Activated CD4-positive, alpha-beta T cell treated with anti-CD3 and anti-CD28 coated beads, Interleukin-2, Interleukin-4, amounts not matched to agents 100 ng/mL and 50 ng/mL, durations not matched to agents 16 hours and 8 hours (primary cell): ENCODE results near the gene HMHB1.

Experiments used
- DNase-seq: peaks from one replicate; pipeline ENCODE4 v3.0.0-alpha.2; 2020; ENCODE audit warnings: low spot score

The HMHB1 gene

DNA sequence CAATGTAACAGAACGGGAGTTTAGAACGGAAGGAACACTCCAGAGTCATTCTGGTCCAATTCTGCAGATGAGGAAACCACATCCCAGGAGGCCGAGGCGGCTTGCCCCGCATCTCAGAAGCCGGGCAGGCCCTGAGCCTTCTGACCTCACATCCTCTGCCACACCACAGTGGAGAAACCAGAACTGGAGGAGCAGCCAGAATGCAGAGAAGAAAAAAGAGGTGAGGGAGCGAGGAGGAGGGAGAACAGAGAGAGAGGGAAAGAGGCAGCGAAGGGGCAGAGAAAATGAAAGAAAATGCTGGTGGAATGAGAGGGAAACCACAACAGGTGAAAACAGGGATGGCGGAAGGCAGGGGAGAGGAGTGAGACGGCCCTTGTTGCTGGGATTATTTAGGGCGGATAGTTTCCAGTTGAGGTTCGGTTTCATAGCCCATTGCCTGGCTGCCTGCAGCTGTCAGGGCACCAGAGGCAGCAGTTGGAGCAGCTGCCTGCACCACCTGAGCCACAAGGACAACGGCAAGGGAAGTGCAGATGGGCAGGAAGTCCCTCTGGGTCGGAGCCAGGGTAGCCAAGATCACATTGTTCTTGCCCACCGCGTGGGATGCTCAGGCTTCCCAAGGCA lies at the start of gene HMHB1:
TSS of gene HMHB1 (plus strand) at position 77 of the 621 bp plus-strand sequence.
- peak; percentile 41 for DNase-seq

DNA sequence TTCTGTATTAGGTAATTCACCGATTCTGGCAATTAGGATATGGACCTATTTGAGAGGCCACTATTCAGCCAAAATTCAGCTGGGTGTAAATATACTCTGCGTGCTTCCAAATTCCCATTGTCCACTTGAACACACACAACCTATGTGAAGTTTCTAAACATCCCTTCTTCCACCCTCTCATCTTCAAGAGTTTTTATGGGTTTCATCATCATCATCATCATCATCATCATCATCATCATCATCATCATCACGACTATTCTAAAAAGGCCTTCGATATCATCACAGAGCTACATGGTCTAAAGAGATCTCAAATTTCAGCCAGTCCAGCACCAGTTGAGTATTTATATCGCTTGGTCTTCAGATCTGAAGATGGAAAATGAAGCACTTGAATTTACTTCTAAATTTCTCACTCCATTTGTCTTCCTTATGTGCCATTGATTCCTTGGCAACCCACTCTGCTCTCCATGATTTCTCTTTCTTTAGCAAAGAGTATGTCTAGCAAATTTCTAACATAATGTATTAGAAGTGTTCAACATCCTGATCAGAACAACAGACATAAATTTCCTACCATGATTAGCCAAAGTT lies 49.2 kb upstream of the HMHB1 start:
- no peak for DNase-seq

DNA sequence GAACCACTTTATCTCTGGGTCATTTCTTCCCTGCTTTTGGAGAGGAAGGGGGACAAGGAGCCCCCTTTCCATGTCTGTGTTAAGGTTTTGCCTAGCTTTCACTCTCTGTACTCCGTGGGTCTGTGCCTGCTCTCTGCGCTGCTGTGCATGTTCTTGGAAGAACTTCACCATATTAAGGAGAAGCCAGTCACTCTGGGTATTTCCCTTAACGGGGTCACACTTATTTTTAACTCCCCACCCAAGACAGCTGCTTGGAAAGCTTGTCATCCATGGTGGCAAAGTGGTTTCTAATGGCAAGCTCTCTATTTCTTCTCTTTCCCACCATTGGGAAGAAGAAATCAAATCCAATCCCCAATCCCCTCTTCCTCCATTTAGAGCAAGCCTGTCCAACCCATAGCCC lies 44.8 kb upstream of the HMHB1 start:
- DNase-seq: no peak

DNA sequence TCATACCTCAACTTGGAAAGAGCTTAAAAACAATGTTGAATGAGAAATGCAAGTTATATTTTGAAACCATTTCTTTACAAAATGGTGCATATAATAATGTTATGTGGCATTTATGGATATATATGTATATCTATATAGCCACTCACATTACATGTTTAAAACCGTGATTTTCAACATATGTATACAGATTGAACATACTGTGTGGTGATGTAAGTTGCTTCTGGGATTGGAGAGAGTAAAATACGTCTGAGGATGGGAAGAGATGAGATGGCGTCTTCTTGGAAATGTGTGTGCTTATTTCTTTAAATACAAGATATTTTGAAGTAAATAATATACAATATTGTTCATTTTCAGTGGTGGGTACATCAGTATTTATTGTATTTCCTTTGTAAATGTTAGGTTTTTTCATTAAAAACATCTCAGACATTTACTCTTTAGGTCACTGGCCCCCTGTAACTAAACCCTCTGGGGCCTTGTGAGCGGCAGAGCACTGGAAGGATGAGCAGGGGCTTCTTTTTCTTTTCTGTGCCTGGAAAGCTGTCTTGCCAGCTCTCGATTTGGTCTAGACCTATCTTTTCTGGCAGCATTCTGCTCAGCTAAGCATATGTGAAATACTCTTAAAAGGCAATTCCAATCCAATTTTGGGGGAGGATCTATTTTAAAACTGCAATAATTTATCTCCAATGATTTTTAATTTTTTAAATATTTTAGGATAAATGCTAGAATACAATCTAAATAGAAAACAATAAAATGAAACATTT lies 42.8 kb upstream of the HMHB1 start:
- DNase-seq: no peak

DNA sequence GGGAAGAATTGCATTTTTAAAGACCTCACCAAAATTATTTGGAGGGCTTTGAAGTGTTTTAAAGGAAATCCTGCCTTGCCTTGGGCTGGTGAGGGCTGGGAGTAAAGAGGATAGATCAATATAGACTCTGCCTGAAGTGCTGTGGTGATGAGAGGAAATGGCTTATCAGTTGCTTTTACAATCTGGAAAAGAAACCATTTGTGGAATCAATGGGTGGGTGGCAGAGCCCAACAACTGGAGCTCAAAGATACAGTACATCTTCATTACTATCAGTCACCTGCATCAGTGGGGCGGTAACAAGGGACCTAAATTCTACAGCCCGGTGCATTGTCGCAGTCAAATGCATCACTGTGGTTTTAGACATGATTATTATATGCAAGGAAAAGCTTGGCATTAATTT lies 41.5 kb upstream of the HMHB1 start:
- DNase-seq: no peak

DNA sequence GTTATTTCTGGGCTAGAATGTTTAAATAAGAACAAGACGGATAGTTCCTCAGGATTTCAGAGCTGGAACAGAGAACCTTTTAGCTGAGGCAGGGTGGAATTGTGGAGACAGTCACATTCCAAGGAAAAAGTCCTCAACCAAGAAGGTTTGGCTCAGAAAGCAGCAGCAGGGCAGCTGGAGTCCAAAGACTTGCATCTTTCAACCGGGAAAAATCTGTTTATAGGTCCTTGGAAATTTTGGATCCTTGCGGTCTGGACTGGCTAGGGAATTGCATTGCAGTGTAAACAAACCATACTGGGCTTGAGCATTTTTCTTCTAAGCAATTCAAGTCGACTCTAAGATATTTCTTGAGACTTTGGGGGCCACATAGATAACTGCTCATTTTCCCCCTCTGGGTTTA lies 40.8 kb upstream of the HMHB1 start:
- no peak for DNase-seq

DNA sequence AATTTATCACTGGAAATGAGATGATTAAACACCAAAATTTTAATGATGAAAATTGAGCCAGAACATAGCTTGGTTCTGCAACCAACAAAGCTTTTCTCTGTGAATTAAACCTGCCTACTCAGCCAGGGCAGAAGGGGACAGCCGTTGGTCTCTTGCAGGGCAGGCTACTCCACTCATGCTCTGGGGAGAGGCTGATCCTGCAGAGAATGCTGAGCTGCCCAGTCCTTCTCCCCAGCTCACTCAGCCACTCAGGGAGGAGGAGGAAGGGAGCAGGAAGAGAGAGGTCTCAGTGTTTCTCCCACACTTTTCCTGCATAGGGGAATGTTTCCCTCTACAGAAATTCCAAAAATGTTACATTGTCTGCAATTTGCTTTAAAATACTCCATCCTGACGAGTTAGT lies 40.4 kb upstream of the HMHB1 start:
- DNase-seq: no peak

DNA sequence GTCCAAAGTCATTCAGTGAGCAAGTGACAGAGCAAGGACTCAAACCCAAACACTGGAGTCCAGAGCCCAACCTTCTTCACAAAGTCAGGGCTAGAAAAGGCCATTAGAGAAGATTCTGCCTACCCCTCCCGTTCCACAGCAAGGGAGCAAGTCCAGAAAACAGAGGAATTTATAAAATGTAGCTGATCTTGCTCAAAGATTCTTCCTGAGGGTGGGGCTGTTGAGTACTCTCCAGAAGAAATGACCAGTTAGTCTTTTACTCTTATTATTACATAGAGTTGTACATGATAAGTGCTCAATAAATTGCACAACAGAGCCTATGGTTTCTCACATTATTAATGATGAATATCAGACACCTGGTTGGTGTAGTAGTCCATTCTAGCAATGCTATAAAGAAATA lies 39.3 kb upstream of the HMHB1 start:
- DNase-seq: no peak

DNA sequence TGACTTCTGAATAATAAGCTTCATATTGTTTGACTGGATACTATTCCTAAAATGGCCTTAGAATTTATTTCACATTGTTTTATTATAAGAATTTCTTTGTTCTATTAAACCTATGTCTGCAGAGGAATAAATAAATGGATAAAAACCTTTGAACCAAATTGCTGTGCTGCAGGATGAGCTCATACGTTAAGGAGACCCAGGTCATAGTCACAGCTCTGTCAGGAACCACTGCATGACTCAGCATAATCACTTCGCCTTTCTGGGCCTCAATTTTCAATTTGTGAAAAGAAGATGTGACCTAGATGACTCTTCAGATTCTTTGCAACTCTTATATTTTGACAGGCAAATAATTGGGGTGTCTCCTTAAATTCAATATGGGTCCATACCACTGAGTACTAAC lies 36.7 kb upstream of the HMHB1 start:
- DNase-seq: peak; percentile 56

DNA sequence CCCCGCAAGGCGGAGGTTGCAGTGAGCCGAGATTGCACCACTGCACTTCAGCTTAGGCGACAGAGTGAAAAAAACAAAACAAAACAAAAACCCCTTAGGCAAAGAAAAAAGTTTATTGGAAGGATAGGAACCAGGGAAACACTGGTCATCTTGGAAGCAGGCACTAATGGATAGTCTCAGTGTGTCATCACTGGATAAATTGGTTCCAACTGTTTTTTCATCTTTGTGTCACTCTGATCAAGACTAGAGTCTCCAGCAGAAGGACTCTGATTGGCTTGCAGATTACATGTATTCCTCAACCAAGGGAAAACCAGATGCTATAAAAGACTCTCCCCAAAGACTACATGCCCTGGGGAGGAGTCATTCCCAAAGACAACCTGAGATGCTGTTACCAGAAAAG lies 35.0 kb upstream of the HMHB1 start:
- no peak for DNase-seq

DNA sequence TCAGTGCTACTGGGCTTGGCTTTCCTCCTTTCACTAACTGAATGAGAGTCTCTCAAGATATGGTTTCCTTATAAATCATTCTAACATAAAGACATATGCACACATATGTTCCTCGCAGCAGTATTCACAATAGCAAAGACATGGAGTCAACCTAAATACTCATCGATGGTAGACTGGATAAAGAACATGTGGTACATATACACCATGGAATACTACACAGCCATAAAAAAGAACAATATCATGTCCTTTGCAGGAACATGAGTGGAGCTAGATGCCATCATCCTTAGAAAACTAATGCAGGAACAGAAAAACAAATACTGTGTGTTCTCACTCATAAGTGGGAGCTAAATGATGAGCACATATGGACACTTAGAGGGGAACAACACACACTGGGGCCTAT lies 32.5 kb upstream of the HMHB1 start:
- DNase-seq: no peak

DNA sequence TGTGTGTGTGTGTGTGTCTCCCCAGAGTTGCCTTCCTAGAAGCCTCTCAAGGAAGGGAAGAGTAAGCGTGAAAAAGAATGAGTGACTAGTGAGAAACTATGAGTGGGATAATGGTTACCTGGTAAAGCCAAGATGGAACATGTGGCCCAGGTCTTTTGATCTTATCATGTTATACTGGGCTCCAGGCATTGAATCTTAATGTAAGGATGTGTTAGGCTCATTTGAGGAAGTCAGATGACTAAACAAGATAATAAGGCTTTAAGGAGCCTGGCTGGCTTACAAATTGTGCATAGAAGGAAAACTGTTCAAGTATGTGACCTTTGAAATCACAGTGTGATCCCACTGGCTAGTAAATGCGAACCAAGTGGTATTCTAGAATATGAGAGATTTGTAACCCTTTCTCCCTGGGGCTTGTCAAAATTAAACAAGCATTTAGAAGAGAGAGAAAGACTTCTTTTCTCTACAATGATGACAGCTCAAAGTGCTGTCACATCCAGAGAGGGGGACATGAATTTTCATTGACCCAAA lies 29.9 kb upstream of the HMHB1 start:
- DNase-seq: no peak

DNA sequence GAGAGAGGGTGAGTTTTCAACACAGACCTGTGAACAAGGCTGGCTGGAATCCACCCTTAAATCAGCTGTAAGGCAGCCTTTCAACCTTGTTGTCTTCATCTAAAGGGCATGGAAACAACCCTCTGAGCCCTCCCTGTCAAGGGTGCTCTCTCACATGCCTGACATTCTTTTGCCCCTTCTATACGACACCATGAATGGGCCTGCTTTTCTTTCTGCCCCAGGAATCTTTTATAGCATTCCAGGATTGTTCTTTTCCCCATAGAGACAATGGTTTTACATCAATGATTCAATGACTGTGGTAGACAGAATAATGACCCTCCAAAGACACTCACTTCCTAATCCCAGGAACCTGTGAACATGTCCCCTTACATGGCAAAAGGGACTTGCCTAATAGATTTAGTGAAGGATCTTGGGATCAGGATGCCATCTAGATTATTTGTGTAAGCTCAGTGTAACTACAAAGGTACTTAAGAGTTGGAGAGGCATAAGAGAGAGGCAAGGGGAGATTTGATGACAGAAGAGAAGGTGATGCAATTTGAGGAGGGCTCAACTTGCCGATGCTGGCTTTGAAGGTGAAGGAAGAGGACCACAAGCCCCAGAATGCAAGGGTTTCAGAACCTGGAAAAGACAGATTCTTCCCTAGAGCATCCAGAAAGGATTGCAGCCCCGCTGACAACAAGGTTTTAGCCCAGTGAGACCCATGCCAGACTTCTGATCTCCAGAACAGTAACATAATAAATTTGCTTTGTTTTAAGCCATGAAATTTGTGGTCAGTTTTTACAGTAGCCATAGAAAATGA lies 29.2 kb upstream of the HMHB1 start:
- no peak for DNase-seq

DNA sequence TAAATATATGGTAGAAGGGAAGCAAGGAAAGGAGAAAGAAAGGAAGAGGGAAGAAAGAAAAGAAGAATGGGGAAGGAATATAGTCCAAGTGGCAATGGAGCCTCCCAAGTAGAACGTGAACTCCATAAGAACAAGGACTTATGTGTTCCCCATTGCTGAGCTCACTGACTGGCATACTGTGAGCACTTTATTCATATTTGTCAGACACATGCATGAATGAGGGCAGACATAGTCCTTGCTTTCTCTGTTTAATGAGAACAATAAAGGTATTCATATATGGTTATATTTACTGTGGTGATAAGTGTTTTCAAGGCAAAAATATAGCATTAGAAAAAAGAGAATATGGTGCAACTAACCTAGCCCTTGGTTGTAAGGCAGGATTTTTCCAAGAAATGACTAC lies 23.6 kb upstream of the HMHB1 start:
- DNase-seq: no peak

DNA sequence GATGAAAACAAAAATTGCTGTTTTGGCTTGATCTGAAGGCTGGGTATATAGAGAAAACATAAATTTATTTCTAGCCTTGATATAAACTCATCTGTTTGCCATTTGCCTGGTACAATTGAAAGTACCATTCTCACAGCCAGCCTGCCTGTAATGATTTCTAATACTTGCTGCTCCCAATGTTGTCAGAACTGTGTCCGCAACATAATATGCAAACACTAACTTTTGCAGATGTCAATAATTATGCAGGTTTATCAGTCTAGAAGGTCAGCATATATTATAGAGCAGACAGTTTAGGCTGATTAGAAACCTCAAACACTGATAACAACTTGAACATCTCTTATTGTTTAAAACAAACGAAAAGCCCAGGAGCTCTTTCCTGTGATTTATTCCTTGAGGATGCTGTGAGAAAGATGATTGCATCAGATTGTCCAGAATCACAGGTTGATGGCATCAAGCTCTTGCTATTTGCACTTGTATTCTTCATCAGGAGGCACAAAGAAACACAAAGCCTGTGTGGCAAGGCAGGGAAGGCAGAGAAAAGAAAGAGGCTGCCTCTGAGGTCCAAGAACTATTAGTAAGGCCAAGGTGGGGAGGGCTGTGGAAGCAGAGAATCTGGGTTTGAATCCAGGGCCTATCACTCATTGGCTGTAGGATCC lies 21.4 kb upstream of the HMHB1 start:
- DNase-seq: no peak

DNA sequence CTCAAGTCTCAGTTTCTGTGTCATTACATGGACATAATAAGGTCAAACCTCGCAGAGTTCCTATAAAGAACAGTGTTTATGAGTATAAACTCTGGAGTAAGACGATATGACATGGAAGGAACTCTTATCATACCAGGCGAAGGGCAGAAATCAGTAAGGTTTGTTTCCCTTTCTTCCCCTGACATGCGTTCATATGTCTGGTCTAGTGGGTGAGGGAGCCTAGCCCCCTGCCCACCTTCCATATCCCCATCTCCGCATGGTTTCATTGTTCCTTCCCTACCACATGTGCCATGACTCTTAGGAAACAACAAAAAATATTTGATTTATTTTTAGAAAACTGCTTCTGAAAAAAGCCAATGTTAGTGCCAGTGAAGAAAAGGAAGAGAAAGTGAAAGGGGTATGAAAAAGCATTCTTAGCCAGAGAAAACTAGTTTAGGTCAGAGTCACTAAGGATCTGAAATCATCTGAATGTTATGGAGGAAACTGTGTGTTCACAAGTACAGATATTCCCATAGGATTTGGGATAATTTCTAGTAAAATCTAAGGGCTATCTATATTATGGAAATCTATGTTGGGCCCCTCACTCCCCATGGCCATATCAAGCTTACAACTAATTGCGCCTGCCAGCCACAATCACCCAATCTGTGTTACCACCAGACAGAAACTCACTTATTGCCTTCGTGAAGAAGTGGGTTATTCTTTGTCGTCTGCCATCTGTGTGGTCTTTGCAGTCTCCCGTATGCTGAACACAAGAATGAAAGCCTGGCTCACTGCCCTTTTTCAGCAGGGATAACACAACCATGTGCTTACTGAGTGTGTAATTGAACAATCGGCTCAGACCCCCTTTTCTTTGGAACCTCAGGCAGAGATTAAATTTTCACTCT lies 19.9 kb upstream of the HMHB1 start:
- DNase-seq: no peak

DNA sequence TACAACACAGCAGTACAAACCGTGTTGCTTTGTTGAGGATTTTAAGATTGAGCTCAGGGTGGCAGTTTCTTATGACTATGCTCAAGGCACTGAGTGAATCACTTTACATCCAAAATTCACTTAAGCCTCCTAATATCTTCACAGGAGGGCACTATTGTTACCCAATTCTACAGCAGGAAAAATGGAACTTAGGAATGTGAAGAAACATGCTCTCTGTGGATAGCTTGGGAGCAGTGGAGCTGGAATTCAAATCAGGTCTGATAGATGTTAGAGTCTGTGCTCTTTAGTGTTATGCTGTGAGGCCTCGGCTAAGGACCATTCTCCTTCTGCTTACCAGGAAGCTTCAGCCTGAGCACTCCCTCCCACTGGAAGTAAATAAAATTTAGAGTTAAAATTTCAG lies 18.7 kb upstream of the HMHB1 start:
- DNase-seq: no peak

DNA sequence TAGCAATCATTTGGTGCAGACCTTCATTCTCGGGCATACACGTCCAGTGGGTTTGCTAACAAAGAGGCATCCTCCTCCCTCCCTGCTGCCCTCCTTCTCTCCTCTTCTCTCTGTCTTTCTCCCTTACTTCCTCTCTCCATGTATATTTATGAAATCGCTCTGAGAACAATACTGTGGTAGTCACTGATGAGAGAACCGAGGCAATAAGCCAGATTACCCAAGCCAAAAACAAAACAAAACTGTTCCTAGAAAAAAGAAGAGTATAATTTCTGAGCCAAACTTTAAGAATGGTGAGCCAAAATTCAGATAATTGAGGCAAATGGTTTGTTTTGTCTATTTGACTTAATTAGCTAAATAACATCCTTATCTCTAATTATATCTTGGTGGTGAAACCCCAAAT lies 15.8 kb upstream of the HMHB1 start:
- DNase-seq: no peak

DNA sequence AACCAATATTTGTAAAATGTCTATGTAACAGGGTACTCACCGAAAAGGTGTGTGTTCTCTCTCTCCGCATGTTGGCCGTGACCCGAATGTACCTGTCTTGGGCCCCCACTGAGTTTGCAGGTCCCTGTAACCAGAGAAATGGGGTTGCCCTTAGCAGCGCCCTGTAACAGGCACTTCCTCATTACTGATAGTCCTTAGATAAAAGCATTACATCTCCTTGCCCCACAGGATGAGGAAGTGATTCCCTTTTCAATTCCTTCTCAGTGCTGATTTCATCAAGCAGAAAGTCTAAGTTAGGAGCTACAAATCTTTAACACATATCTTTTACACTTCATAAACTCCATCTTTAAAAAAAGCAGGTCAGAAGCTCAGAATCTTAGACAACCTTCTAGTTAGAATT lies 15.2 kb upstream of the HMHB1 start:
- no peak for DNase-seq

DNA sequence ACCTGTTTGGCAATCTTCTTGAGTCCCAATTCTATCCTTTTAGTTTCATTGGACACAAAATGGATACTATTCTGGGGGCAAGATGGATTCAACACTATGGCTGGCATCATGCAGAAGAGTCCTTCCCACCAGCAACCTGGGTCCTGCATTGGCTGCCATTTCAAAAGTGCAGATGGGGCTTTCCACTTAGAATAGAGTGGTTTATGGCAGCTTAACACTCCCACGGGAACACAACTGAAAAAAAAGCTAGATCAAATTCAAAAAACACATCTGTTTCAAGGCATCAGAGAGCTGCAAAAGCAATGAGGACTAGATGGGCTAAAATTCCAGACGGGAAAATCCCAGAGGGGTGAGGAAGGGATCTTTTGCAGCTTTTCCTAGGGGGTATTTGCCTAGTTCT lies 11.2 kb upstream of the HMHB1 start:
- DNase-seq: no peak
